ENCODE measurements around the gene TEAD1. TPM values are rescaled to one million over a fixed set of nuclear protein-coding genes. Genes with fewer than 3 reads are reported as not detected.

The TEAD1 gene
- total RNA-seq, 6 donors from 2014 or later, result 53.5 to 141 (median 80.2) TPM

- no peaks in the 10 kb centered on the region for H3K36me3 ChIP-seq
- H3K4me1 ChIP-seq, result peaks cover 37 to 61% (median 44%) of the 10 kb centered on the region in 4 donors
- WGBS, 2 donors, result 82 to 84% methylated on average over 4 to 5 of the region's 5 CpGs
- H3K27ac ChIP-seq, result peak overlapping the region in 1 of 4 donors; percentile 8
- DNase-seq (no peak), ATAC-seq (ENCODE audit: low FRiP score in 2 of 2) (no peak)
- no peak overlapping the region for H3K4me3 ChIP-seq
- H3K27me3 ChIP-seq, result no peaks in the 10 kb centered on the region
- no peaks in the 10 kb centered on the region for H3K9me3 ChIP-seq
- TF ChIP-seq EP300 (IDR thresholded peaks at IDR 0.05) (no peak), POLR2AphosphoS5 (IDR thresholded peaks at IDR 0.05) (no peak), CTCF (IDR thresholded peaks at IDR 0.05) (no peak), POLR2A (IDR thresholded peaks at IDR 0.05) (no peak)
These were observed 22.8 kb downstream of the TEAD1 start for GRCh38 chr11:12696911-12697581.

- no peak for TF ChIP-seq EP300 (IDR thresholded peaks at IDR 0.05)
- no peak for TF ChIP-seq POLR2AphosphoS5 (IDR thresholded peaks at IDR 0.05)
- no peak for TF ChIP-seq POLR2A (IDR thresholded peaks at IDR 0.05)
- no peak for TF ChIP-seq CTCF (IDR thresholded peaks at IDR 0.05)
- DNase-seq (no peak), ATAC-seq (ENCODE audit: low FRiP score in 2 of 2) (no peak)
- Histone ChIP-seq H3K27me3 (no peaks in the 10 kb centered on the region), H3K4me3 (no peak overlapping the region), H3K27ac (no peak overlapping the region), H3K9me3 (no peaks in the 10 kb centered on the region), H3K4me1 (peaks cover 27 to 51% (median 34%) of the 10 kb centered on the region in 4 donors), H3K36me3 (no peaks in the 10 kb centered on the region)
- WGBS, 2 donors, result 42 to 63% methylated on average over 5 of the region's 5 CpGs
These were observed 23.8 kb downstream of the TEAD1 start for GRCh38 chr11:12698048-12698447.

GRCh38 chr11:12701811-12702592, 27.8 kb downstream of the TEAD1 start:
- Histone ChIP-seq H3K27me3 (no peaks in the 10 kb centered on the region), H3K4me3 (no peak overlapping the region), H3K9me3 (no peaks in the 10 kb centered on the region), H3K27ac (no peak overlapping the region), H3K4me1 (peaks cover 3 to 34% (median 17%) of the 10 kb centered on the region in 4 donors), H3K36me3 (no peaks in the 10 kb centered on the region)
- DNase-seq (no peak), ATAC-seq (ENCODE audit: low FRiP score in 2 of 2) (no peak)
- 86 to 94% methylated on average over 11 of the region's 11 CpGs for WGBS, 2 donors
- TF ChIP-seq EP300 (IDR thresholded peaks at IDR 0.05), result no peak
- TF ChIP-seq CTCF (IDR thresholded peaks at IDR 0.05), result no peak
- TF ChIP-seq POLR2A (IDR thresholded peaks at IDR 0.05), result no peak
- TF ChIP-seq POLR2AphosphoS5 (IDR thresholded peaks at IDR 0.05), result no peak

- 92 to 94% methylated on average over 4 of the region's 4 CpGs for WGBS, 2 donors
- no peak overlapping the region for H3K27ac ChIP-seq
- H3K4me3 ChIP-seq, result no peak overlapping the region
- no peaks in the 10 kb centered on the region for H3K27me3 ChIP-seq
- H3K9me3 ChIP-seq, result no peaks in the 10 kb centered on the region
- no peak for DNase-seq
- no peak for TF ChIP-seq CTCF (IDR thresholded peaks at IDR 0.05)
- no peak for TF ChIP-seq POLR2A (IDR thresholded peaks at IDR 0.05)
- no peak for TF ChIP-seq EP300 (IDR thresholded peaks at IDR 0.05)
- TF ChIP-seq POLR2AphosphoS5 (IDR thresholded peaks at IDR 0.05), result no peak
- no peaks in the 10 kb centered on the region for H3K36me3 ChIP-seq
- H3K4me1 ChIP-seq, result peaks cover 9 to 43% (median 26%) of the 10 kb centered on the region in 4 donors
- no peak for ATAC-seq (ENCODE audit: low FRiP score in 2 of 2)
These were observed 28.8 kb downstream of the TEAD1 start for GRCh38 chr11:12702999-12703453.
